SK-N-SH (cell line): ENCODE results near the gene UBE2E1.

ENCODE experiments used
- EZH2phosphoT487 ChIP-seq: fragments of 200-600 bp; sonication (generic); IDR thresholded peaks from 2 replicates; pipeline ENCODE4 v1.6.1; 2017; ENCODE audit warnings: low read depth, mixed run types, mild to moderate bottlenecking, antibody characterized with exemption, moderate library complexity, borderline replicate concordance
- FOXM1 ChIP-seq: IDR thresholded peaks from 2 replicates; pipeline ENCODE4 v1.4.0; 2012; ENCODE audit warnings: low read depth, mild to moderate bottlenecking
- NRF1 ChIP-seq: IDR thresholded peaks from 2 replicates; pipeline ENCODE4 v1.6.1; 2012; ENCODE audit warnings: low read depth, mild to moderate bottlenecking, low read length
- RAD21 ChIP-seq: IDR thresholded peaks from 2 replicates; pipeline ENCODE4 v1.6.1; 2012; ENCODE audit warnings: mild to moderate bottlenecking, low read length
- RFX5 ChIP-seq: IDR thresholded peaks from 2 replicates; pipeline ENCODE4 v1.6.1; 2012; ENCODE audit warnings: mild to moderate bottlenecking, improper control_type of control experiment, low read length
- TF ChIP-seq, protein P1 (sequence below): fragments of 200-600 bp; sonication (generic); IDR thresholded peaks from 2 replicates; pipeline ENCODE4 v1.6.1; 2017; ENCODE audit warnings: antibody characterized with exemption, mild to moderate bottlenecking, moderate library complexity
- TF ChIP-seq, protein P2 (sequence below): IDR thresholded peaks from 2 replicates; pipeline ENCODE4; 2012
- TF ChIP-seq, protein P3 (sequence below): fragments of 150-350 bp; IDR thresholded peaks from 2 replicates; pipeline ENCODE4 v1.6.1; 2016; ENCODE audit warnings: mild to moderate bottlenecking, low read depth, low read length

DNA sequence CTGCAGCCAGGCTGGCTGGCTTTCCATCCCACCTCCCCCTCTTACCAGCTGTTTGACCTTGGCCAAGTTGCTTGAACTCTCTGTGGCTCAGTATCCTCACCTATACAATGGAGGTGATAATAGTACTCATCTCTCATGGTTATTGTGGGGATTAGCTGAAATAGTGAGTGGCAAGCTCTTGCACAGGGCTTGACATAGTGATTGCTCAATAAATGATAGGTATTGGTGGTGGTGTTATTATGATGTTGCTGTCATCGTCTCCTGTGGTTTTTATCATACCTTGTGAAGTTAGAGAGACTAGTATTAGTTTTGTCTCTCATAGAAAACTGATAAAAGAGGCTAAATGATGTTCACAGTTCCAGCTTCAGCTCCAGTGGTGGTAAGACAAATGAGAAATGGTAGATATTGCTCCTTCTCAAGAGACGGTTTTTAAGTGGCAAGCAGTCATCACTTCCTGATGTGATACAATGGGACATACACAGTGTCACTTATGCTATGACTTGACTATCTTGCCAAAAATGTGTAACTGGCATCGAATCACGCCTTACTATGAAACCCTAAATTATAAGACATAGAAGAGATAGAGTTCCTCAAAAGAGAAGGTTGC, 12.1 kb upstream of the UBE2E1 start:
- TF ChIP-seq, protein P1, sequence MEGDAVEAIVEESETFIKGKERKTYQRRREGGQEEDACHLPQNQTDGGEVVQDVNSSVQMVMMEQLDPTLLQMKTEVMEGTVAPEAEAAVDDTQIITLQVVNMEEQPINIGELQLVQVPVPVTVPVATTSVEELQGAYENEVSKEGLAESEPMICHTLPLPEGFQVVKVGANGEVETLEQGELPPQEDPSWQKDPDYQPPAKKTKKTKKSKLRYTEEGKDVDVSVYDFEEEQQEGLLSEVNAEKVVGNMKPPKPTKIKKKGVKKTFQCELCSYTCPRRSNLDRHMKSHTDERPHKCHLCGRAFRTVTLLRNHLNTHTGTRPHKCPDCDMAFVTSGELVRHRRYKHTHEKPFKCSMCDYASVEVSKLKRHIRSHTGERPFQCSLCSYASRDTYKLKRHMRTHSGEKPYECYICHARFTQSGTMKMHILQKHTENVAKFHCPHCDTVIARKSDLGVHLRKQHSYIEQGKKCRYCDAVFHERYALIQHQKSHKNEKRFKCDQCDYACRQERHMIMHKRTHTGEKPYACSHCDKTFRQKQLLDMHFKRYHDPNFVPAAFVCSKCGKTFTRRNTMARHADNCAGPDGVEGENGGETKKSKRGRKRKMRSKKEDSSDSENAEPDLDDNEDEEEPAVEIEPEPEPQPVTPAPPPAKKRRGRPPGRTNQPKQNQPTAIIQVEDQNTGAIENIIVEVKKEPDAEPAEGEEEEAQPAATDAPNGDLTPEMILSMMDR, result no peak
- TF ChIP-seq, protein P2, sequence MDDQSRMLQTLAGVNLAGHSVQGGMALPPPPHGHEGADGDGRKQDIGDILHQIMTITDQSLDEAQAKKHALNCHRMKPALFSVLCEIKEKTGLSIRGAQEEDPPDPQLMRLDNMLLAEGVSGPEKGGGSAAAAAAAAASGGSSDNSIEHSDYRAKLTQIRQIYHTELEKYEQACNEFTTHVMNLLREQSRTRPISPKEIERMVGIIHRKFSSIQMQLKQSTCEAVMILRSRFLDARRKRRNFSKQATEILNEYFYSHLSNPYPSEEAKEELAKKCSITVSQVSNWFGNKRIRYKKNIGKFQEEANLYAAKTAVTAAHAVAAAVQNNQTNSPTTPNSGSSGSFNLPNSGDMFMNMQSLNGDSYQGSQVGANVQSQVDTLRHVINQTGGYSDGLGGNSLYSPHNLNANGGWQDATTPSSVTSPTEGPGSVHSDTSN, result no peak
- TF ChIP-seq NRF1 (no peak), RFX5 (no peak), FOXM1 (no peak), RAD21 (no peak), EZH2phosphoT487 (no peak)
- TF ChIP-seq, protein P3, sequence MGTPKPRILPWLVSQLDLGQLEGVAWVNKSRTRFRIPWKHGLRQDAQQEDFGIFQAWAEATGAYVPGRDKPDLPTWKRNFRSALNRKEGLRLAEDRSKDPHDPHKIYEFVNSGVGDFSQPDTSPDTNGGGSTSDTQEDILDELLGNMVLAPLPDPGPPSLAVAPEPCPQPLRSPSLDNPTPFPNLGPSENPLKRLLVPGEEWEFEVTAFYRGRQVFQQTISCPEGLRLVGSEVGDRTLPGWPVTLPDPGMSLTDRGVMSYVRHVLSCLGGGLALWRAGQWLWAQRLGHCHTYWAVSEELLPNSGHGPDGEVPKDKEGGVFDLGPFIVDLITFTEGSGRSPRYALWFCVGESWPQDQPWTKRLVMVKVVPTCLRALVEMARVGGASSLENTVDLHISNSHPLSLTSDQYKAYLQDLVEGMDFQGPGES, result no peak
